Suppressor macrophage (primary cell): Measurements from ENCODE around the gene FMO4.
"Not testable (repeated sequence)": the region's sequence is repeated elsewhere in the genome, so short reads cannot be mapped to it uniquely, and the experiment has no call there.

Source experiments
- DNase-seq, 4 experiments: peaks; one replicate each; pipeline ENCODE4 v3.0.0-alpha.2; 2020 to 2022

The FMO4 gene

GRCh38 chr1:171390740-171391139 is 76.8 kb downstream of the FMO4 start:
- not testable (repeated sequence) for DNase-seq
